HepG2 (cell line): ENCODE results near the gene APEX1. TPM values are rescaled to one million over a fixed set of nuclear protein-coding genes. Genes with fewer than 3 reads are reported as not detected.

ENCODE experiments used
- ARHGAP35 ChIP-seq: sonication (generic); formaldehyde crosslinking; IDR thresholded peaks from 2 replicates; pipeline ENCODE4 v1.9.0; 2022; ENCODE audit warnings: mild to moderate bottlenecking, inconsistent platforms, moderate library complexity, missing genetic modification reagents, borderline replicate concordance
- E2F2 ChIP-seq: sonication (generic); formaldehyde crosslinking; IDR thresholded peaks from 2 replicates; pipeline ENCODE4 v1.4.0; 2020; ENCODE audit warnings: missing genetic modification reagents, borderline replicate concordance
- GATAD1 ChIP-seq: IDR thresholded peaks from 2 replicates; pipeline ENCODE4 v1.6.1; 2016; ENCODE audit warnings: missing genetic modification reagents, missing compliant biosample characterization
- HOXA9 ChIP-seq: sonication (generic); formaldehyde crosslinking; IDR thresholded peaks from 2 replicates; pipeline ENCODE4 v1.8.1; 2022; ENCODE audit warnings: missing genetic modification reagents, mild to moderate bottlenecking, moderate library complexity, borderline replicate concordance
- ISX ChIP-seq: sonication (generic); formaldehyde crosslinking; conservative IDR thresholded peaks from 2 replicates; pipeline ENCODE4 v1.5.0; 2020; ENCODE audit warnings: missing genetic modification reagents
- MATR3 ChIP-seq: sonication (generic); formaldehyde crosslinking; IDR thresholded peaks from 2 replicates; pipeline ENCODE4 v1.4.0; 2020; ENCODE audit warnings: missing genetic modification reagents
- NONO ChIP-seq, 2 experiments: fragments of 450-650 bp in 1 of 2; sonication (generic) in 1 of 2; formaldehyde crosslinking in 1 of 2; IDR thresholded peaks in 1 of 2; conservative IDR thresholded peaks in 1 of 2; 2 replicates each; pipeline versions ENCODE4 v1.6.1 to v1.8.0; 2017 to 2022; ENCODE audit warnings: mild to moderate bottlenecking in 1 of 2, missing genetic modification reagents in 1 of 2, moderate library complexity in 1 of 2
- NR2F6 ChIP-seq, 2 experiments: IDR thresholded peaks; 2 replicates each; pipeline ENCODE4 v1.6.1; 2016; ENCODE audit warnings: antibody characterized with exemption in 1 of 2, mild to moderate bottlenecking in 1 of 2
- RARG ChIP-seq: sonication (generic); formaldehyde crosslinking; IDR thresholded peaks from 2 replicates; pipeline ENCODE4 v1.4.0; 2020; ENCODE audit warnings: low read depth, mild to moderate bottlenecking, missing genetic modification reagents
- RFXANK ChIP-seq: IDR thresholded peaks from 2 replicates; pipeline ENCODE4 v1.6.1; 2016
- ZBTB4 ChIP-seq: sonication (generic); formaldehyde crosslinking; IDR thresholded peaks from 2 replicates; pipeline ENCODE4 v1.4.0; 2020; ENCODE audit warnings: missing genetic modification reagents, mild to moderate bottlenecking, borderline replicate concordance
- ZFP1 ChIP-seq: IDR thresholded peaks from 2 replicates; pipeline ENCODE4 v1.6.1; 2016
- ZFP36 ChIP-seq: fragments of 150-350 bp; IDR thresholded peaks from 2 replicates; pipeline ENCODE4 v1.6.1; 2018; ENCODE audit warnings: borderline replicate concordance, low read length, low read depth; ENCODE audit not compliant: partially characterized antibody
- ZNF660 ChIP-seq: sonication (generic); formaldehyde crosslinking; IDR thresholded peaks from 2 replicates; pipeline ENCODE4 v1.5.1; 2020; ENCODE audit warnings: mild to moderate bottlenecking, low read depth, missing genetic modification reagents, borderline replicate concordance
- ZNF713 ChIP-seq: sonication (generic); formaldehyde crosslinking; IDR thresholded peaks from 2 replicates; pipeline ENCODE4 v1.4.0; 2020; ENCODE audit warnings: mild to moderate bottlenecking, missing genetic modification reagents
- polyA plus RNA-seq, 8 experiments: library from polyadenylated mRNA; depleted of rRNA in 3 of 8; stranded (reverse) in 7 of 8; unstranded in 1 of 8; fragments of >200 nt; fragmentation: Illumina TruSeq in 4 of 8; extraction: Trizol in 4 of 8; gene quantifications; 2 replicates each; pipeline versions ENCODE4 v1.2.1 to v1.2.3, GENCODE V29; 2011 to 2016; ENCODE audit warnings: low read depth in 4 of 8, missing spikeins in 1 of 8, mixed read lengths in 1 of 8; ENCODE audit not compliant: insufficient read depth in 1 of 8
- total RNA-seq, 5 experiments: library from RNA; depleted of rRNA; stranded (reverse); fragments of >200 nt; fragmentation: Illumina TruSeq; extraction: Trizol; gene quantifications; 2 replicates each; pipeline ENCODE4 v1.2.3, GENCODE V29; 2016; ENCODE audit warnings: low read depth in 1 of 5
- TF ChIP-seq, protein P1 (sequence below): sonication (generic); formaldehyde crosslinking; IDR thresholded peaks from 2 replicates; pipeline ENCODE4 v1.4.0; 2020; ENCODE audit warnings: mild to moderate bottlenecking, missing genetic modification reagents
- TF ChIP-seq, protein P2 (sequence below): sonication (generic); formaldehyde crosslinking; IDR thresholded peaks from 2 replicates; pipeline ENCODE4 v1.4.0; 2020; ENCODE audit warnings: mild to moderate bottlenecking, missing genetic modification reagents, borderline replicate concordance
- TF ChIP-seq, protein P3 (sequence below): sonication (generic); formaldehyde crosslinking; IDR thresholded peaks from 2 replicates; pipeline ENCODE4 v1.5.0; 2020; ENCODE audit warnings: mild to moderate bottlenecking, low read depth, missing genetic modification reagents, borderline replicate concordance

APEX1 gene
- total and polyA plus RNA-seq, 2 of the 13 experiments (the other 11 are each of a cell fraction or from before 2014, with no cell fraction given) = 171 to 405 TPM

DNA sequence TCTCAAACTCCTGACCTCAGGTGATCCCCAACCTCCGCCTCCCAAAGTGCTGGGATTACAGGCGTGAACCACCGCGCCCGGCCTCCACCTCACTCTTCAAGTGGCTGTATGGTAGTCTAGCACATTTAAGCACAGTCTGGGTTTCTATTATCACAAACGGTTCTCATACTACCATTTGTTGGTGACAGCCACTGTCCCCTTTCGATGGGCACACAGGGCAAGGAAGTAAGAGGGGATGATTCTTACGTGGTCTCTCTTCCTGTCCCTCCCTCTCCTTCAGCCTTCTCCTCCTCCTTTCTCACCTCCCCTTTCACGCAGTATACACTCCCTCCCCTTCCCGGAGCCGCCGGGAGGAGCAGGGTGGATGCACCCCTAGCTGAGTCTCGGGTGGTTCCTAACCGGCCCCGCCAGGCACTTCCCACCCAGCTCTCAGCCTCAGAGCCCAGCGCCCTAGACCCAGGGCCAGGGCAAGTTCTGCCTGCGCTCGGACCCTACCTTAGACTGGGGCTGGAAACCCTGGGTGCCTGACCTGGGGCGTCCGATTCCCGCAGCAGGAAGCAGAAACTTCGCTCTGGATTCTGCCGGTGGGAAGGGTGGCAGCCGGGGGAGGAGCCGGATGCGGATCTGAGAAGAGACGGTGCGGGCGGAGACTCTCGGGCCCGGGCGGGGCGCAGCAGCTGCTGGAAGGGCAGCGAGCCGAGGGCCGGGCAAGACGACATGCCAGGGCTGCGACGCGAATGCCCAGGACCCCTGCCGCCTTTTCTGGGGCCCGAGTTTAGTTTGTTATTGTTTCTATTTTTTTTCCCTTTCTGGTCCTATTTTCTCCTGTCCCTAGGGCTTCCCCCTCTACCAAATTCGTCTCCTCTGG is 41.9 kb upstream of the APEX1 start, which contains the start of gene TEP1 (continued):
- TF ChIP-seq E2F2 (CRISPR knock-in tag) = no peak
- peak; percentile 58; the same call in 1 of the 2 replicates for TF ChIP-seq GATAD1 (CRISPR knock-in tag)
- TF ChIP-seq RARG (CRISPR knock-in tag) = no peak
- TF ChIP-seq, protein P1, sequence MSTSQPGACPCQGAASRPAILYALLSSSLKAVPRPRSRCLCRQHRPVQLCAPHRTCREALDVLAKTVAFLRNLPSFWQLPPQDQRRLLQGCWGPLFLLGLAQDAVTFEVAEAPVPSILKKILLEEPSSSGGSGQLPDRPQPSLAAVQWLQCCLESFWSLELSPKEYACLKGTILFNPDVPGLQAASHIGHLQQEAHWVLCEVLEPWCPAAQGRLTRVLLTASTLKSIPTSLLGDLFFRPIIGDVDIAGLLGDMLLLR (CRISPR knock-in tag) = 0 out of 2 replicates have a peak, but pooled peaks have one; percentile 60
- TF ChIP-seq ZNF713 = no peak
- no peak for TF ChIP-seq ZNF660 (CRISPR knock-in tag)
- TF ChIP-seq ZFP1 (CRISPR knock-in tag) = no peak
- TF ChIP-seq NR2F6 (IDR thresholded peaks at IDR 0.05) = no peak
- no peak for TF ChIP-seq NR2F6 (CRISPR knock-in tag; IDR thresholded peaks at IDR 0.05)
- TF ChIP-seq ARHGAP35 (CRISPR knock-in tag) = 0 out of 2 replicates have a peak, but pooled peaks have one; percentile 14
- peak; percentile 73; the same call in 1 of the 2 replicates for TF ChIP-seq ISX (CRISPR knock-in tag)
- no peak for TF ChIP-seq NONO (IDR thresholded peaks at IDR 0.05)
- TF ChIP-seq NONO (CRISPR knock-in tag; conservative IDR thresholded peaks at IDR 0.05) = peak; percentile 62
- TF ChIP-seq RFXANK (CRISPR knock-in tag) = no peak
- no peak for TF ChIP-seq ZBTB4 (CRISPR knock-in tag)
- TF ChIP-seq, protein P2, sequence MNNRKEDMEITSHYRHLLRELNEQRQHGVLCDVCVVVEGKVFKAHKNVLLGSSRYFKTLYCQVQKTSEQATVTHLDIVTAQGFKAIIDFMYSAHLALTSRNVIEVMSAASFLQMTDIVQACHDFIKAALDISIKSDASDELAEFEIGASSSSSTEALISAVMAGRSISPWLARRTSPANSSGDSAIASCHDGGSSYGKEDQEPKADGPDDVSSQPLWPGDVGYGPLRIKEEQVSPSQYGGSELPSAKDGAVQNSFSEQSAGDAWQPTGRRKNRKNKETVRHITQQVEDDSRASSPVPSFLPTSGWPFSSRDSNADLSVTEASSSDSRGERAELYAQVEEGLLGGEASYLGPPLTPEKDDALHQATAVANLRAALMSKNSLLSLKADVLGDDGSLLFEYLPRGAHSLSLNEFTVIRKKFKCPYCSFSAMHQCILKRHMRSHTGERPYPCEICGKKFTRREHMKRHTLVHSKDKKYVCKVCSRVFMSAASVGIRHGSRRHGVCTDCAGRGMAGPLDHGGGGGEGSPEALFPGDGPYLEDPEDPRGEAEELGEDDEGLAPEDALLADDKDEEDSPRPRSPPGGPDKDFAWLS (CRISPR knock-in tag) = peak; percentile 80; the same call in 1 of the 2 replicates
- TF ChIP-seq ZFP36 = no peak
- no peak for TF ChIP-seq MATR3 (CRISPR knock-in tag)
- TF ChIP-seq, protein P3, sequence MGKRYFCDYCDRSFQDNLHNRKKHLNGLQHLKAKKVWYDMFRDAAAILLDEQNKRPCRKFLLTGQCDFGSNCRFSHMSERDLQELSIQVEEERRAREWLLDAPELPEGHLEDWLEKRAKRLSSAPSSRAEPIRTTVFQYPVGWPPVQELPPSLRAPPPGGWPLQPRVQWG (CRISPR knock-in tag) = 0 out of 2 replicates have a peak, but pooled peaks have one; percentile 72
- TF ChIP-seq HOXA9 (CRISPR knock-in tag) = no peak
